HepG2 (cell line): ENCODE data around the gene POU2F1. TPM values are rescaled to one million over a fixed set of nuclear protein-coding genes. Genes with fewer than 3 reads are reported as not detected.

Source experiments
- ATAC-seq: fragments of 200-7000 bp; cut with Tn5 transposase; 3 replicates; pipeline ENCODE4 v1.9.1; 2020; ENCODE audit warnings: mild to moderate bottlenecking, moderate library complexity
- BruUV-seq: library from RNA; stranded (reverse); fragments of 400-500 nt; replicated peaks from 2 replicates; lab custom pipeline; 2021; lab: Mats Ljungman, UMichigan
- CTCF ChIA-PET: fragments of 300-600 bp; formaldehyde crosslinking; extraction: SDS; loops from one replicate; lab custom pipeline; 2021; ENCODE audit warnings: low total read pairs, inconsistent platforms, low intra/inter-chr PET ratio; lab: Yijun Ruan, JAX
- POLR2A ChIA-PET: fragments of 350-600 bp; sonication (Branson Sonifier 250); formaldehyde crosslinking; loops from one replicate; lab custom pipeline; 2020; ENCODE audit warnings: antibody characterized with exemption, inconsistent platforms; lab: Yijun Ruan, JAX
- DNase-seq: peaks from one replicate; pipeline ENCODE4 v3.0.0-alpha.2; 2015; ENCODE audit warnings: low spot score
- FAIRE-seq: peaks from 3 replicates; lab custom pipeline; 2011; peaks lifted over from hg19 to GRCh38; lab: Jason Lieb, UNC
- H2AFZ ChIP-seq: one replicate; pipeline ENCODE4 v1.6.1; 2011; ENCODE audit warnings: low read length, inconsistent platforms
- H3K27ac ChIP-seq: fragments of 300-600 bp; 3 replicates; pipeline ENCODE4 v1.8.0; 2011; ENCODE audit warnings: mixed run types, mild to moderate bottlenecking, mixed read lengths, low read length, inconsistent platforms; ENCODE audit not compliant: insufficient read depth; ENCODE audit errors: extremely low read length
- H3K27me3 ChIP-seq, 2 experiments: fragments of 200-600 bp in 1 of 2; 2 replicates in 1 of 2; 3 replicates in 1 of 2; pipeline versions ENCODE4 v1.6.0 to v1.8.0; 2011; ENCODE audit warnings: low read length in 2 of 2, mild to moderate bottlenecking in 2 of 2, moderate library complexity in 2 of 2, inconsistent platforms in 1 of 2; ENCODE audit not compliant: insufficient read depth in 2 of 2, control insufficient read depth in 1 of 2
- H3K36me3 ChIP-seq, 2 experiments: fragments of 200-600 bp in 1 of 2; replicated peaks in 1 of 2; 2 replicates in 1 of 2; 3 replicates in 1 of 2; pipeline versions ENCODE4 v1.5.1 to v1.8.0; 2011; ENCODE audit warnings: low read length in 2 of 2, inconsistent platforms in 1 of 2; ENCODE audit not compliant: insufficient read depth in 2 of 2, control insufficient read depth in 1 of 2
- H3K4me1 ChIP-seq: 2 replicates; pipeline ENCODE4 v1.5.1; 2012; ENCODE audit warnings: low read length, inconsistent platforms; ENCODE audit not compliant: insufficient read depth
- H3K4me2 ChIP-seq: 2 replicates; pipeline ENCODE4 v1.6.0; 2011; ENCODE audit warnings: low read depth, low read length, inconsistent platforms
- H3K4me3 ChIP-seq, 3 experiments: fragments of 200-600 bp in 1 of 3; sonication (generic), shearing (Covaris generic) in 1 of 3; replicated peaks in 1 of 3; 2 replicates each; pipeline ENCODE4 v1.5.1; 2011 to 2016; ENCODE audit warnings: low read length in 3 of 3, inconsistent platforms in 2 of 3, low read depth in 2 of 3, mild to moderate bottlenecking in 2 of 3, control low read depth in 1 of 3, mixed read lengths in 1 of 3; ENCODE audit not compliant: insufficient read depth in 1 of 3
- H3K79me2 ChIP-seq: one replicate; pipeline ENCODE4 v1.6.1; 2011; ENCODE audit warnings: low read length, inconsistent platforms; ENCODE audit not compliant: insufficient read depth
- H3K9ac ChIP-seq: 2 replicates; pipeline ENCODE4 v1.6.0; 2011; ENCODE audit warnings: mild to moderate bottlenecking, low read depth, low read length, inconsistent platforms; ENCODE audit not compliant: insufficient read depth
- H3K9me3 ChIP-seq: 2 replicates; pipeline ENCODE4 v1.5.1; 2012; ENCODE audit warnings: mild to moderate bottlenecking, low read length
- H4K20me1 ChIP-seq: 2 replicates; pipeline ENCODE4 v1.6.0; 2011; ENCODE audit warnings: inconsistent platforms, mild to moderate bottlenecking, low read length, moderate library complexity; ENCODE audit not compliant: insufficient read depth
- AKAP8 ChIP-seq: sonication (generic); formaldehyde crosslinking; IDR thresholded peaks from 2 replicates; pipeline ENCODE4 v1.5.1; 2020; ENCODE audit warnings: mild to moderate bottlenecking, missing genetic modification reagents
- GZF1 ChIP-seq: sonication (generic); formaldehyde crosslinking; IDR thresholded peaks from 2 replicates; pipeline ENCODE4 v1.5.1; 2020; ENCODE audit warnings: mild to moderate bottlenecking, missing genetic modification reagents
- HDAC2 ChIP-seq: sonication (generic); formaldehyde crosslinking; IDR thresholded peaks from 2 replicates; pipeline ENCODE4 v1.4.0; 2020; ENCODE audit warnings: missing genetic modification reagents
- HMGA1 ChIP-seq: sonication (generic); formaldehyde crosslinking; conservative IDR thresholded peaks from 2 replicates; pipeline ENCODE4 v1.4.0; 2020; ENCODE audit warnings: missing genetic modification reagents
- JUNB ChIP-seq: sonication (generic); formaldehyde crosslinking; IDR thresholded peaks from 2 replicates; pipeline ENCODE4 v1.8.0; 2022; ENCODE audit warnings: missing genetic modification reagents, mild to moderate bottlenecking, borderline replicate concordance
- NONO ChIP-seq, 2 experiments: fragments of 450-650 bp in 1 of 2; sonication (generic) in 1 of 2; formaldehyde crosslinking in 1 of 2; IDR thresholded peaks in 1 of 2; conservative IDR thresholded peaks in 1 of 2; 2 replicates each; pipeline versions ENCODE4 v1.6.1 to v1.8.0; 2017 to 2022; ENCODE audit warnings: mild to moderate bottlenecking in 1 of 2, missing genetic modification reagents in 1 of 2, moderate library complexity in 1 of 2
- PHF21A ChIP-seq: sonication (generic); formaldehyde crosslinking; IDR thresholded peaks from 2 replicates; pipeline ENCODE4 v1.5.0; 2020; ENCODE audit warnings: mild to moderate bottlenecking, missing genetic modification reagents
- REL ChIP-seq: sonication (generic); formaldehyde crosslinking; conservative IDR thresholded peaks from 2 replicates; pipeline ENCODE4 v1.8.0; 2022; ENCODE audit warnings: mild to moderate bottlenecking, missing genetic modification reagents, moderate library complexity
- U2AF1 ChIP-seq: fragments of 200-400 bp; formaldehyde crosslinking; optimal IDR thresholded peaks from 2 replicates; pipeline ENCODE3; 2017; ENCODE audit warnings: mild to moderate bottlenecking, low read depth, low read length
- ZNF343 ChIP-seq: sonication (generic); formaldehyde crosslinking; IDR thresholded peaks from 2 replicates; pipeline ENCODE4 v1.4.0; 2020; ENCODE audit warnings: mild to moderate bottlenecking, missing genetic modification reagents
- WGBS: methylation state at CpG from one replicate; pipeline ENCODE4 v1.1.6; 2017; ENCODE audit warnings: low lambda C conversion rate; 5-methylcytosine and 5-hydroxymethylcytosine counted together
- in situ Hi-C: cut with HindIII; loops from 2 replicates; pipeline ENCODE4 v1.10.0; 2017; ENCODE audit warnings: low pct_unique_long_range_greater_than_20kb; ENCODE audit not compliant: extremely low pct_ligation_motif_present
- intact Hi-C: fragments of 100-400 bp; cut with micrococcal nuclease; formaldehyde crosslinking; loops from one replicate; pipeline ENCODE4 v1.10.0; 2022; ENCODE audit not compliant: unreplicated experiment
- polyA plus RNA-seq, 8 experiments: library from polyadenylated mRNA; depleted of rRNA in 3 of 8; stranded (reverse) in 7 of 8; unstranded in 1 of 8; fragments of >200 nt; fragmentation: Illumina TruSeq in 4 of 8; extraction: Trizol in 4 of 8; gene quantifications; 2 replicates each; pipeline versions ENCODE4 v1.2.1 to v1.2.3, GENCODE V29; 2011 to 2016; ENCODE audit warnings: low read depth in 4 of 8, missing spikeins in 1 of 8, mixed read lengths in 1 of 8; ENCODE audit not compliant: insufficient read depth in 1 of 8
- total RNA-seq, 5 experiments: library from RNA; depleted of rRNA; stranded (reverse); fragments of >200 nt; fragmentation: Illumina TruSeq; extraction: Trizol; gene quantifications; 2 replicates each; pipeline ENCODE4 v1.2.3, GENCODE V29; 2016; ENCODE audit warnings: low read depth in 1 of 5
- TF ChIP-seq, protein P1 (sequence below): sonication (generic); formaldehyde crosslinking; IDR thresholded peaks from one replicate; pipeline ENCODE4 v1.5.1; 2020; ENCODE audit warnings: mild to moderate bottlenecking, missing genetic modification reagents; ENCODE audit errors: not compliant biosample characterization

The POU2F1 gene
- total and polyA plus RNA-seq, 2 of the 13 experiments (the other 11 are each of a cell fraction or from before 2014, with no cell fraction given) = 10.2 to 13.0 TPM

GRCh38 chr1:167293057-167293456 lies 72.4 kb downstream of the POU2F1 start (continued):
- TF ChIP-seq, protein P1, sequence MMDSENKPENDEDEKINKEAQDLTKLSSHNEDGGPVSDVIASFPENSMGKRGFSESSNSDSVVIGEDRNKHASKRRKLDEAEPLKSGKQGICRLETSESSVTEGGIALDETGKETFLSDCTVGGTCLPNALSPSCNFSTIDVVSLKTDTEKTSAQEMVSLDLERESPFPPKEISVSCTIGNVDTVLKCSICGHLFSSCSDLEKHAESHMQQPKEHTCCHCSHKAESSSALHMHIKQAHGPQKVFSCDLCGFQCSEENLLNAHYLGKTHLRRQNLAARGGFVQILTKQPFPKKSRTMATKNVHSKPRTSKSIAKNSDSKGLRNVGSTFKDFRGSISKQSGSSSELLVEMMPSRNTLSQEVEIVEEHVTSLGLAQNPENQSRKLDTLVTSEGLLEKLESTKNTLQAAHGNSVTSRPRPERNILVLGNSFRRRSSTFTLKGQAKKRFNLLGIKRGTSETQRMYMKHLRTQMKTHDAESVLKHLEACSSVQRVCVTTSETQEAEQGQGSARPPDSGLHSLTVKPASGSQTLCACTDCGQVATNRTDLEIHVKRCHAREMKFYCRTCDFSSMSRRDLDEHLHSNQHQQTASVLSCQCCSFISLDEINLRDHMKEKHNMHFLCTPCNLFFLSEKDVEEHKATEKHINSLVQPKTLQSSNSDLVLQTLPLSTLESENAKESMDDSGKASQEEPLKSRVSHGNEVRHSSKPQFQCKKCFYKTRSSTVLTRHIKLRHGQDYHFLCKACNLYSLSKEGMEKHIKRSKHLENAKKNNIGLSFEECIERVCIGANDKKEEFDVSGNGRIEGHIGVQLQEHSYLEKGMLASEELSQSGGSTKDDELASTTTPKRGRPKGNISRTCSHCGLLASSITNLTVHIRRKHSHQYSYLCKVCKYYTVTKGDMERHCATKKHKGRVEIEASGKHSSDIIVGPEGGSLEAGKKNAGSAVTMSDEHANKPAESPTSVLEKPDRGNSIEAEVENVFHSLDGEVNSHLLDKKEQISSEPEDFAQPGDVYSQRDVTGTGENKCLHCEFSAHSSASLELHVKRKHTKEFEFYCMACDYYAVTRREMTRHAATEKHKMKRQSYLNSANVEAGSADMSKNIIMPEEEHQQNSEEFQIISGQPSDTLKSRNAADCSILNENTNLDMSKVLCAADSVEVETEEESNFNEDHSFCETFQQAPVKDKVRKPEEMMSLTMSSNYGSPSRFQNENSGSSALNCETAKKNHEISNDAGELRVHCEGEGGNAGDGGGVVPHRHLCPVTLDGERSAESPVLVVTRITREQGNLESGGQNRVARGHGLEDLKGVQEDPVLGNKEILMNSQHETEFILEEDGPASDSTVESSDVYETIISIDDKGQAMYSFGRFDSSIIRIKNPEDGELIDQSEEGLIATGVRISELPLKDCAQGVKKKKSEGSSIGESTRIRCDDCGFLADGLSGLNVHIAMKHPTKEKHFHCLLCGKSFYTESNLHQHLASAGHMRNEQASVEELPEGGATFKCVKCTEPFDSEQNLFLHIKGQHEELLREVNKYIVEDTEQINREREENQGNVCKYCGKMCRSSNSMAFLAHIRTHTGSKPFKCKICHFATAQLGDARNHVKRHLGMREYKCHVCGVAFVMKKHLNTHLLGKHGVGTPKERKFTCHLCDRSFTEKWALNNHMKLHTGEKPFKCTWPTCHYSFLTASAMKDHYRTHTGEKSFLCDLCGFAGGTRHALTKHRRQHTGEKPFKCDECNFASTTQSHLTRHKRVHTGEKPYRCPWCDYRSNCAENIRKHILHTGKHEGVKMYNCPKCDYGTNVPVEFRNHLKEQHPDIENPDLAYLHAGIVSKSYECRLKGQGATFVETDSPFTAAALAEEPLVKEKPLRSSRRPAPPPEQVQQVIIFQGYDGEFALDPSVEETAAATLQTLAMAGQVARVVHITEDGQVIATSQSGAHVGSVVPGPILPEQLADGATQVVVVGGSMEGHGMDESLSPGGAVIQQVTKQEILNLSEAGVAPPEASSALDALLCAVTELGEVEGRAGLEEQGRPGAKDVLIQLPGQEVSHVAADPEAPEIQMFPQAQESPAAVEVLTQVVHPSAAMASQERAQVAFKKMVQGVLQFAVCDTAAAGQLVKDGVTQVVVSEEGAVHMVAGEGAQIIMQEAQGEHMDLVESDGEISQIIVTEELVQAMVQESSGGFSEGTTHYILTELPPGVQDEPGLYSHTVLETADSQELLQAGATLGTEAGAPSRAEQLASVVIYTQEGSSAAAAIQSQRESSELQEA (CRISPR knock-in tag) = no peak
- no peak for TF ChIP-seq PHF21A
- no peak for TF ChIP-seq HDAC2 (CRISPR knock-in tag)

GRCh38 chr1:167294528-167294927 lies 73.8 kb downstream of the POU2F1 start:
- TF ChIP-seq U2AF1 (no peak), ZNF343 (CRISPR knock-in tag) (no peak), GZF1 (CRISPR knock-in tag) (no peak), HMGA1 (no peak), JUNB (CRISPR knock-in tag) (no peak), NONO (IDR thresholded peaks at IDR 0.05) (no peak), NONO (CRISPR knock-in tag; conservative IDR thresholded peaks at IDR 0.05) (no peak), AKAP8 (CRISPR knock-in tag) (no peak), REL (no peak)
- intact Hi-C loops = no loop called here
- no peak overlapping the region for H3K4me2 ChIP-seq
- no peak for DNase-seq
- WGBS = 95% methylated on average over 2 of the region's 2 CpGs
- H3K27ac ChIP-seq = no peak overlapping the region
- no TSS peak for BruUV-seq
- H3K4me3 ChIP-seq = no peak overlapping the region
- H4K20me1 ChIP-seq = no peaks in the 10 kb centered on the region
- ChIA-PET CTCF (no interaction called here), POLR2A (no interaction called here)
- no peaks in the 10 kb centered on the region for H3K36me3 ChIP-seq
- H3K9ac ChIP-seq = no peak overlapping the region
- H3K4me1 ChIP-seq = peaks cover 75% of the 10 kb centered on the region
- H3K9me3 ChIP-seq = no peaks in the 10 kb centered on the region
- no peak overlapping the region for H2AFZ ChIP-seq
- ATAC-seq = no peak
- no peaks in the 10 kb centered on the region for H3K27me3 ChIP-seq
- FAIRE-seq = no peak
- in situ Hi-C loops = no loop called here
- peaks cover 50% of the 10 kb centered on the region for H3K79me2 ChIP-seq
